Skin of body (tissue), 2 donors: Measurements from ENCODE around the gene OR5I1. TPM values are rescaled to one million over a fixed set of nuclear protein-coding genes. Genes with fewer than 3 reads are reported as not detected.
"Not testable (repeated sequence)": the region's sequence is repeated elsewhere in the genome, so short reads cannot be mapped to it uniquely, and the experiment has no call there.

Source experiments
- DNase-seq: peaks from one replicate; lab custom pipeline; 2025; lab: John Stamatoyannopoulos, UW
- total RNA-seq: library from RNA; depleted of rRNA; stranded (reverse); fragments of >200 nt; gene quantifications from one replicate; pipeline ENCODE4 v1.2.3, GENCODE V29; 2014

OR5I1 gene
- not detected for total RNA-seq

GRCh38 chr11:55936300-55936699, at the start of gene OR5I1:
TSS of gene OR5I1 (minus strand) at chr11:55936400. CDS start at chr11:55936400, 0 bp downstream.
- no peak for DNase-seq

GRCh38 chr11:55970935-55971334, 34.7 kb upstream of the OR5I1 start:
- DNase-seq, result no peak

DNA sequence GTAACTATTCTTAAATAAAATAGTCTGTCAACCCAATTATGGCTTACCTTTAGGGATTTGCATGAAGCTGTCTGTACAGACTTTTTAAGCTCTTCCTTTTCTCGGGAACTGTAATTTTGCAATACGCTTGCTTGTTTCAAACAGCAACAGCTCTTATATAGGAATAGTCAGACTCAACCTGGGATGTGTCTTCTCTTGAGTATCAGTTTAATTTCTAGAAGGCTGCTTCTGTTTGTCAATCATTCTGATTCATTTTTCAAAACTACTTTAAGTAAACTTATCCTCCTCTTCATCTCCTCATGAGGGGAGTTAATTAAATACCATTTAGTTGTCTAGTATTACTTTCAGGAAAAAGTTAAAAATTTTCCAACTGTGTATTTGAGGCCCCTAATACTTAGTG, 33.6 kb upstream of the OR5I1 start, which contains the start of gene OR10AG1:
Gene OR10AG1 (minus strand): TSS at position 101 of the 400 bp plus-strand sequence. CDS start 38 bp downstream, at position 63.
- DNase-seq, result no peak

GRCh38 chr11:55967914-55968313, 31.7 kb upstream of the OR5I1 start:
- DNase-seq, result no peak

GRCh38 chr11:55966391-55966790, 30.2 kb upstream of the OR5I1 start:
- no peak for DNase-seq

DNA sequence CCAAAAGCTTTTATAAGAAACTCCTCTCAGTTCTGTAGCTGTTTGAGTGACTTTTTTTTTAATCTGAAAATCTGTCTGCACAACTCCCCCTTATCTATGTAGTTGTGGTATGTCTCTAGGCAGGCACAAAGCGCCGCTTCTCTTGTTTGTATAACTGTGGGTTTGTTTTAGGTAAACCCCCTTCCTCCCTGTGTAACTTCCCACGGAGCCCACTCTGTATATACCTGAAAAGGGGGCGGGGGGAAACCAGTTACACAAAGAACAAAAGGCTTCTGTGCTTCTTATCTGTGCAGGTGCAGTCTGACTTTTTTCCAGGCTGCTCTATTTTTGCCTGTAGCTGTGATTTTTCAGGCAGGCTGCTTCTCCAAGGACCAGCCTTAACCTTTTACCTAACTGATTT, 20.3 kb upstream of the OR5I1 start:
- no peak for DNase-seq

DNA sequence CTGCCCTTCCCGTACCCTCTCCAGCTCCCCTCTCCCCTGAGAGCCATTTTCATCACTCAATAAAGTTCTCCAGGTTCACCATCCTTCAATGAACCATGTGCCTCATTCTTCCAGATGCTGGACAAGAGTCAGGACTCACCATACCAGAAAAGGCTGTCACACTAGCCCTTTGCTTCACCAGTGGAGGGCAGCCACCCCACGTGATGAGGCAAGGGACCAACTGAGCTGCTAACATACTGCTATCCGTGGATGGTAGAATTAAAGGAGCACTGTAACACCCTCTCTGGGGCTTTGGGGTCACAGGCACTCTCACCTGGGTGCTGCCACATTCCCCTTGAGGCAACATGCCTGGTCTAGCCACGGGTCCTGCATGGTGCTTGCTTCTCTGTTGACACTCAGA, 13.1 kb upstream of the OR5I1 start:
- no peak for DNase-seq

DNA sequence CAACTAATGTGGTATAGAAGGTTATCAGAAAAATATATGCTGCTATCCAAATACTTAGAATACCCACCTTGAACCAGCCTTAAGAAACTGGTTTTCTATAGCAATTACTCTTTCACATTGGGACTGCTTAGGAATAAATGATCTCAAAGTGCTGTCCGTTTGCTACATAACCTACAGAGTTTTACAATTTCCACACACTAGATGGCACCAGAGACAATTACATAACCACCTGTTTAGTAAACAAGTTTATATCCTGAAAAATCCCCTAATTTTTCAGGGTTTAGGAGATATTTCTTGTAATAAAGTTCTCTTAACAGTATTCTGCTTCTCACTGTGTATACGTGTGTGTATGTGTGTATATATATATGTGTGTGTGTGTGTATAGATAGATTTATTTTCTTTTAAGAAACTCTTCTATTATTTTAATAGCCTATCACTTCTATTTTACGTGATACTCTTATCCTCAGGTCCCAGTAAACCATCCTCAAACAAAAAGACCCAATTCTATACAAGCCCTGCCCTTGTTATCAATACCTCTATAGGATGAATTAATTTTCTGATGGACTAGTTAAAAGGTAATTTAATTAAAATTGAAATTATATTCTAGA, 6.7 kb upstream of the OR5I1 start:
- no peak for DNase-seq

DNA sequence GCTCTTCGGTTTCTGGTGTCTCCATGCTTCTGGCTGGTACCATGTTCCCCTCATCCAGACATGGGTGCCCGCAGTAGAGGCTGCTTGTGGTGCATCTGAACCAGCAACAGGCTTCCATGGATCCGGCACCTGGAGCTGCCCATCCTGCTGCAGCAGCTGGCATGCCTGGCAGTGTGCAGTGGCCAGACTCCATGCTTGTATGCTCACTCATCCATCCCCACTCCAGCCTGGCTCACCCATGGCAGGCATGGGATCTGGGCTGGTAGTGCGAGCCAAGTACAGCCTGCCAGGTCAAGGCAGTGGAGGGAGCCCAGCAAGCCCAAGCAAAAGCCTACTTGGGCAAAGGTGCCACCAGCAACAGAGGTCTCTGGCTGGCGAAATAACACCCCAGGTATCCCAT, 15.7 kb downstream of the OR5I1 start:
- DNase-seq, result no peak

DNA sequence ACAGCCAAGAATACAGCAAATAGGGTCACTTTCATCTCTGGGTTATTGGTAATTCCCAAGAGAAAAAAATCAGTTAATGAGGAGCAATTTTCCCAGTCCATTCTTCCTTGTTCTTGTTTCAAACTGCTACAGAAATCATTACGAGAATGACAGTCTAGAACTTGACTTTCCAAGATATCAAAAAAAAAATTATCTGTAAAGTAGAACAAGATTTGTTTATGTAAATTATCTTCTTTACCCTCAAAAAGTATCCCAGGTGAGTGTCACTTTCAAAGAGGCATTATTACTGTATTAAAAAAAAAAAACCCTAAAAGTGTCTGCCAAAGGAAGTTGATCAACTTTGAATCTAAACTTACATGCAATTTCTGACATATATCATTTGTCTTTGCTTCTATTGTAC, 21.7 kb downstream of the OR5I1 start, which contains the start of gene OR5W2:
Gene OR5W2 (minus strand): TSS at position 101 of the 400 bp plus-strand sequence. CDS start 0 bp downstream, at position 101.
- no peak for DNase-seq

GRCh38 chr11:55902308-55902707, 33.9 kb downstream of the OR5I1 start:
- no peak for DNase-seq

DNA sequence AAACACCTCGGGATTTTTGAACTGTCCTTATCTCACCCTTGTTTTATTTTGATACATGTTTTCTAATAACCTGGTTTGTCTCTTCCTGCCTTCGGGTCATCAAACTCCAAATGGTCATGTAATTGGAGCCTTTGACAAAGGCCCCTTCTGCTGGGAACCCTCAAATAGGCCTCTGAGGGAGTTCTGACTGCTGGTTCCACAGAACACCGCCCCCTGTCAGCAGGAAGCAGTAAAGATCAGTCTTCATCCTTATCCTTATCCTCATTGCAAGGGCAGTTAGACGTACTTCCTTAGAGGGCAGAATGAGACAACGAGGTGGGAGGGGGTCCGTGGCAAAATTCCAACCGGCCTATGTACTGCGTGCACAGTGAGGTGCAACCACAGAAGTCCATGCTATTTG, 41.0 kb downstream of the OR5I1 start:
- DNase-seq, result no peak

DNA sequence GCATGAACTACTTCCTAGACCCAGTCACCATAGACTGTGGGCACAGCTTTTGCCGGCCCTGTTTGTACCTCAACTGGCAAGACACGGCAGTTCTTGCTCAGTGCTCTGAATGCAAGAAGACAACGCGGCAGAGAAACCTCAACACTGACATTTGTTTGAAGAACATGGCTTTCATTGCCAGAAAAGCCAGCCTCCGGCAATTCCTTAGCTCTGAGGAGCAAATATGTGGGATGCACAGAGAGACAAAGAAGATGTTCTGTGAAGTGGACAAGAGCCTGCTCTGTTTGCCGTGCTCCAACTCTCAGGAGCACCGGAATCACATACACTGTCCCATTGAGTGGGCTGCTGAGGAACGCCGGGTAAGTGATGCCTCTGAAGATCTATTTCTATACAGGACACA, 50.7 kb downstream of the OR5I1 start:
- DNase-seq, result not testable (repeated sequence)

Other genes starting within 250 kb of the OR5I1 start
- not detected for gene OR5D13, start 163.0 kb downstream of the OR5I1 start, total RNA-seq
- not detected for gene OR5D14, start 140.8 kb downstream of the OR5I1 start, total RNA-seq
- not detected for gene OR5L1, start 125.0 kb downstream of the OR5I1 start, total RNA-seq
- gene OR5D18, start 116.8 kb downstream of the OR5I1 start, total RNA-seq, result not detected
- gene OR5L2, start 109.2 kb downstream of the OR5I1 start, total RNA-seq, result not detected
- not detected for gene OR5D16, start 97.6 kb downstream of the OR5I1 start, total RNA-seq
- not detected for gene TRIM51, start 53.1 kb downstream of the OR5I1 start, total RNA-seq
- not detected for gene OR5W2, start 21.8 kb downstream of the OR5I1 start, total RNA-seq
- gene OR10AG1, start 33.5 kb upstream of the OR5I1 start, total RNA-seq, result not detected
- gene OR5F1, start 58.2 kb upstream of the OR5I1 start, total RNA-seq, result not detected
- gene OR5AS1, start 91.3 kb upstream of the OR5I1 start, total RNA-seq, result not detected
- gene OR8I2, start 156.9 kb upstream of the OR5I1 start, total RNA-seq, result not detected
- gene OR8H2, start 167.3 kb upstream of the OR5I1 start, total RNA-seq, result not detected
- gene OR8H3, start 186.0 kb upstream of the OR5I1 start, total RNA-seq, result not detected
- not detected for gene OR8J3, start 203.8 kb upstream of the OR5I1 start, total RNA-seq
- gene OR8K5, start 223.9 kb upstream of the OR5I1 start, total RNA-seq, result not detected
- gene OR5J2, start 240.2 kb upstream of the OR5I1 start, total RNA-seq, result not detected